ENCODE measurements around the gene POU2F1.

The POU2F1 gene

GRCh38 chr1:167360120-167360519 lies 139.4 kb downstream of the POU2F1 start:
- no peak for DNase-seq (ENCODE audit: low read depth in 3 of 3, low spot score in 1 of 3)

GRCh38 chr1:167362638-167363037 lies 142.0 kb downstream of the POU2F1 start:
- no peak for DNase-seq (ENCODE audit: low read depth in 3 of 3, low spot score in 1 of 3)

GRCh38 chr1:167364826-167365225 lies 144.1 kb downstream of the POU2F1 start:
- no peak for DNase-seq (ENCODE audit: low read depth in 3 of 3, low spot score in 1 of 3)

- no peak for DNase-seq (ENCODE audit: low read depth in 3 of 3, low spot score in 1 of 3)
These were observed 144.7 kb downstream of the POU2F1 start for GRCh38 chr1:167365360-167365759.

- no peak for DNase-seq (ENCODE audit: low read depth in 3 of 3, low spot score in 1 of 3)
These were observed 147.0 kb downstream of the POU2F1 start for GRCh38 chr1:167367705-167368104.

- no peak for DNase-seq (ENCODE audit: low read depth in 3 of 3, low spot score in 1 of 3)
These were observed 148.5 kb downstream of the POU2F1 start for GRCh38 chr1:167369175-167369574.

GRCh38 chr1:167369933-167370332 lies 149.2 kb downstream of the POU2F1 start:
- no peak for DNase-seq (ENCODE audit: low read depth in 3 of 3, low spot score in 1 of 3)

GRCh38 chr1:167371030-167371429 lies 150.3 kb downstream of the POU2F1 start:
- DNase-seq (ENCODE audit: low read depth in 3 of 3, low spot score in 1 of 3): no peak

GRCh38 chr1:167373398-167373797 lies 152.7 kb downstream of the POU2F1 start:
- DNase-seq (ENCODE audit: low read depth in 3 of 3, low spot score in 1 of 3): no peak

GRCh38 chr1:167373986-167374385 lies 153.3 kb downstream of the POU2F1 start:
- no peak for DNase-seq (ENCODE audit: low read depth in 3 of 3, low spot score in 1 of 3)

GRCh38 chr1:167375949-167376348 lies 155.3 kb downstream of the POU2F1 start:
- DNase-seq (ENCODE audit: low read depth in 3 of 3, low spot score in 1 of 3): no peak

GRCh38 chr1:167387251-167387910 lies 166.7 kb downstream of the POU2F1 start:
- DNase-seq (ENCODE audit: low read depth in 3 of 3, low spot score in 1 of 3): no peak

GRCh38 chr1:167388976-167389375 lies 168.3 kb downstream of the POU2F1 start:
- no peak for DNase-seq (ENCODE audit: low read depth in 3 of 3, low spot score in 1 of 3)

GRCh38 chr1:167392200-167392696 lies 171.6 kb downstream of the POU2F1 start:
- DNase-seq (ENCODE audit: low read depth in 3 of 3, low spot score in 1 of 3): no peak

GRCh38 chr1:167400359-167400953 lies 179.8 kb downstream of the POU2F1 start:
- DNase-seq (ENCODE audit: low read depth in 3 of 3, low spot score in 1 of 3): no peak

- peak; percentile 3 to 13 (median 3) for DNase-seq (ENCODE audit: low read depth in 3 of 3, low spot score in 1 of 3)
These were observed 180.7 kb downstream of the POU2F1 start for GRCh38 chr1:167401260-167401873.

- no peak for DNase-seq (ENCODE audit: low read depth in 3 of 3, low spot score in 1 of 3)
These were observed 183.6 kb downstream of the POU2F1 start for GRCh38 chr1:167404161-167404888.

- DNase-seq (ENCODE audit: low read depth in 3 of 3, low spot score in 1 of 3): no peak
These were observed 184.2 kb downstream of the POU2F1 start for GRCh38 chr1:167404908-167405307.

GRCh38 chr1:167408355-167408754 lies 187.7 kb downstream of the POU2F1 start:
- no peak for DNase-seq (ENCODE audit: low read depth in 3 of 3, low spot score in 1 of 3)

- no peak for DNase-seq (ENCODE audit: low read depth in 3 of 3, low spot score in 1 of 3)
These were observed 188.5 kb downstream of the POU2F1 start for GRCh38 chr1:167409183-167409582.

- no peak for DNase-seq (ENCODE audit: low read depth in 3 of 3, low spot score in 1 of 3)
These were observed 191.4 kb downstream of the POU2F1 start for GRCh38 chr1:167412072-167412471.

GRCh38 chr1:167412920-167413319 lies 192.2 kb downstream of the POU2F1 start:
- no peak for DNase-seq (ENCODE audit: low read depth in 3 of 3, low spot score in 1 of 3)

All from stimulated activated CD4-positive, alpha-beta T cell treated with anti-CD3 and anti-CD28 coated beads, TNF-alpha, amount 100 ng/mL, for 1 hour (primary cell).